Stimulated activated CD4-positive, alpha-beta T cell treated with anti-CD3 and anti-CD28 coated beads, Interleukin-15, amount 100 ng/mL, for 48 hours (primary cell): Measurements from ENCODE around the gene SCYL3.

Source experiments
- DNase-seq, 2 donors: peaks; one replicate each; pipeline ENCODE4 v3.0.0-alpha.2; 2020; ENCODE audit warnings: low read depth in 2 of 2

The SCYL3 gene

DNA sequence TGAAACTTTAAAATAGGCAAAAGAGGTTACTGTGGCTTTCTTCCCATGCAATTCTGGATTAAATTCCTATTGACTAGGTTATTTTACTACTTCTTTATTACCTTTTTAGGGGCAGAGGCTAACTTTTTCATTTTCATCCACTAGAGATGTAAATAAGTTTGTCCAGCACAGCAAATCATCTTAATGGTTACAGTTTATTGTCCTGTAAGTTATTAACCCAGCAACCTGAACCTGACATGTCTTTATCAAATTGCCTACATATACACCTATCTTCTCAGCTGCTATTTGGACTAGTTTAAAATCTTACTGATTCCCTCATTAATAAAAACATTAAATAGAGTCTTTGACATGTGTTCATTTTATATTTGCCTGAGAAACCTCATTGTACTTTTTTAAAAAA, 6.9 kb upstream of the SCYL3 start:
- DNase-seq = no peak

DNA sequence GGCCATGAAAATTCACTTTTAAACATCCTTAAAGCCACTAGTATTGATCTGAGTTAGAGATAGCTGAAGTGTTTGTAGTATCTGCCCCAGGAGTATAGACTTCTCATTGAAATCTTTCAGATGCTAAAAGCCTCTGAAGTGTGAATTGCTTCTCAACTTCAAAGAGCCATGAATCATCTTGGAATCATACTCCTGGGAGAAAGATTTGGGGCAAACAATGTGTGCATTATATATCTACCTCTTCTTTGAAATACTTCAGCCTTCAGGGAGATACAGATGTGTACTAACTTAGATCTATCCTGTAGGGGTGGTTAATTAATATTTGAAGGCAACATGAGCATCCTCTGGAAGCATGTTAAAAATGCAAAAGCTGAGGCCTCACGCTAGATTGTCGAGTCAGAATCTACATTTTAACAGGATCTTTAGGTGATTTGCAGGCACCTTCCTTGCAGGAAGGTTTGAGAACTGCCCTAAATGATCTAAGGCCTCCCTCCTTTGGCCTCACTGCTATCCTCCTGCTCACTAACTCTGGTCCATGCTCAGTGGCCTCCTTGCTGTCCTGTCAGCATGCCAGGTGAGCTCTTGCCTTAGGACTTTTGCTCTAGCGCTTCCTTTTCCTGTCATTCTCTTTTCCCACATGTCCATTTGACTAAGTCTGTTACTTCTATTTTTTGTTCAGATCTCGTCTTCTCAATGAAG, 6.0 kb upstream of the SCYL3 start:
- no peak for DNase-seq

DNA sequence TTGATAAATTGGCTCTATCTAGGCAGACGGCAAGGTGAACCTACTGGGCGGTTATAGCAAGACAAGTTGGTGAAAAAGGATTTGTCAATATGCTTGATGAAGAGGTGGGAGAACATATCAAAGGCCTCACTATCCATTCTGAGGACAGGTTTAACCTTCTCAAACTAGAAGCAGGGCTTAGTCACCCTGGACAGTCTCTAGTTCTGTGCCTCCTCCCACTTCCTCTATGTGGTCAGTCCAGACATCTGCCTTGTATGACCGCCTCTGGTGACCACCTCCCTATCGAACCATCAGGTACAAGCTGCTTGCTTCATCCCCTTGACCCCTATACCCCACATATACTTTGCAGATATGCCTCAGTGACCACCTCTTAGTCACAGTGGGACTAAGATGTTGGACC, 2.3 kb upstream of the SCYL3 start:
- DNase-seq = no peak

DNA sequence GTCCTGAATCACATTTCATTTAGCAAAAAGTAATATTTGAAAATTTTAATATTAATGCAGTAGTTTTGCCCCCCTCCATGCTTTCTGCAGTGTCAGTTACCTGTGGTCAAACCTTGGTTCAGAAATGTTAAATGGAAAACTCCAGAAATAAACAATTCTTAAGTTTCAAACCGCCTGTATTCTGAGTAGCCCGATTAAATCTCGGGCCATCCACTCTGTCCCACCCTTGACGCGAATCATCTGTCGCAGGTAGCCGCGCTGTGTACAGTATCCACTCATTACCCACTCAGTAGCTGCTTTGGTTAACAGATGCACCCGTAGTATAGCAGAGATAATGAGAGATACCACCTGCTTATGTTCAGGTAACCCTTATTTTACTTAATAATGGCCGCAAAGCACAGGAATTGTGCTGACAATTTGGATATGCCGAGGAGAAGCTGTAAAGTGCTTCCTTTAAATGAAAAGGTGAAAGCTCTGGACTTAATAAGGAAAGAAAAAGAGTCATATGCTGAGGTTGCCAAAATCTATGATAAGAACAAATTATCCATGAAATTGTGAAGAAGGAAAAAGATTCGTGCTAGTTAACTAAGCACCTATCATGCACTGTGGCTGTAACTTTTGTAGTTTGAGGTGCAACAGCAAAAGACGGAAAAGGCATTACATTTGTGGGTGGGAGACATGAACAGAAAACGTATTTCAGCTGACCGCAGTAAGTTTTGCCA, 889 bp upstream of the SCYL3 start:
- DNase-seq = no peak

DNA sequence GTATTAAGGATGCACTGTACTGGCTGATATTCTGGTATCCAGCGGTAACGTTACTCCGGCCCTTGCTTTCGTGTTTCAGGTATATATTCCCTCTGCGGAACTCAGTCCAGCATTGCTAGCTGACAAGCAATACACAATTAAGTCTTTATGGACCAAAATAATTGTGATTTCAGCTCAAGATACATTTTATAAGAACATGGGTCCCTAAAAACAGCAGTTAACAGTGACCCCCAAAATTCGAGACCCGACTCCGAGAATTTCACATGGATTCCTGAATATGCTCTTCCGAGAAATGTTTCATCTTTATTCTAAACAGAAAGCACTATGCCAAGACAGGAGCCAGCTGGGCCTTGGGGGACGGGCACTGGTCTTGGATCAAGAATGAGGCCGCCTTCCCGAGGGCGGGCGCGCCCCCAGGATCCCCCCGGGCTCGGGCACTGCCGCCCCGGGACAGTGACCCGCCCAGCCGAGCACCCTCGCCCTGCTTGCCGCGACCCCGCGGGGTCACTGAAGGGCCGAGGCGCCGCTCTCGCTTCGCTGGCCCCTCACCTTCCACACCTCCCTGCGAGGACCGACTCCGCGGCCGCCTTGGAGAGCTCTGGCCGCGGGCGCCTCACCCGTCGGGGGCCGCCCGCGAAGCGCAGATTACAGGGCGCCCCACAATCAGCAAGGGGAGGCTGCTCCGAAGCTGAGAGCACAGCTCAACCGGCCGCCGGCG, 610 bp downstream of the SCYL3 start:
- peak in 1 of 2 donors; percentile 7 for DNase-seq

DNA sequence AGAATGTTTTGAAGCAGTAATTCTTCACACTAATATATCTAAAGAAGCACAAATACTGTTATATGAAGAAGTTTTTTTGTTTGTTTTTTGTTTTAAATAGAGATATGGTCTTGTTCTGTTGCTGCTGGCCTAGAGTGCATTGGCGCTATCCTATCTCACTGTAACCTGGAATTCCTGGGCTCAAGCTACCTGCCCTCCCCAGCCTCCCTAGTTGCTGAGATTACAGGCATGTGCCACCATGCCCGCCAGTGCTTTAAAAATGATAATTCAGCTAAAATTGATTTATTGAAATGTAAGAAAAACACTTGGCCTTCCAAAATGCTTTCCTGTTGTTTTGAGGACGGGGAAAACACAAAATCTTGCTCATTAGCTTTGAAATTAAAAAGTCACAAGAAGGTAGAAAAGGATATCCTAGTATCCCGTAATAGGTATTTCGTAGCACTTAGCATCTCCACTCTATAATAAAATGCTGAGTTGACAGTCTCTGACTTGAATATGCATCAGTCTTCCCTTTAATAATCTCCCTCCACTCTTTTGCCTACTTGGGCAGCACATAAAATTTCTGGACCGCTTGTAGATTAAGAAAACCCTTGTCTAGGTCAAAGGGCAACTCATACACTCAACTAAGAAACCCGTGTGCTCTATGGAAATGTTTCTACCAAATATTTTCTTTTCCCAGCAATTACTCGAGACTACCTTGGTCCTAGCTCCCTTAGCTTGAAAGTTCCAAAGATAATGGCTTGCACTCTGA, 1.3 kb downstream of the SCYL3 start:
- no peak for DNase-seq

DNA sequence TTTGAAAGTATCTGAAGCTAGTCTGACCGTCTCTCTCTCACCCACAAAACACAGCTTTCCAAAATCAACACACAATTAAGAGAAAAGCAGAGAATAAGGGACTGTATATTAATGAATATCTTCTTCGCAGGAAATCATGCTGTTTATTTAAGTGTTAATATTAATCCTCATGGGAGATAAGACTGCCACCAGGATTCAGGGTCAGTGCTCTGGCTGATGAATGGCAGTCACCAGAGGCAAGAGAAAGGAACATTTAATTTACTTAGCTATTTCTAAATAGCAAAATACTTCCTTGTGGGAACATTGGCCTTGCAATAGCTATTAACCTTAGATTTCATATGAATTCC, 2.2 kb downstream of the SCYL3 start:
- no peak for DNase-seq

DNA sequence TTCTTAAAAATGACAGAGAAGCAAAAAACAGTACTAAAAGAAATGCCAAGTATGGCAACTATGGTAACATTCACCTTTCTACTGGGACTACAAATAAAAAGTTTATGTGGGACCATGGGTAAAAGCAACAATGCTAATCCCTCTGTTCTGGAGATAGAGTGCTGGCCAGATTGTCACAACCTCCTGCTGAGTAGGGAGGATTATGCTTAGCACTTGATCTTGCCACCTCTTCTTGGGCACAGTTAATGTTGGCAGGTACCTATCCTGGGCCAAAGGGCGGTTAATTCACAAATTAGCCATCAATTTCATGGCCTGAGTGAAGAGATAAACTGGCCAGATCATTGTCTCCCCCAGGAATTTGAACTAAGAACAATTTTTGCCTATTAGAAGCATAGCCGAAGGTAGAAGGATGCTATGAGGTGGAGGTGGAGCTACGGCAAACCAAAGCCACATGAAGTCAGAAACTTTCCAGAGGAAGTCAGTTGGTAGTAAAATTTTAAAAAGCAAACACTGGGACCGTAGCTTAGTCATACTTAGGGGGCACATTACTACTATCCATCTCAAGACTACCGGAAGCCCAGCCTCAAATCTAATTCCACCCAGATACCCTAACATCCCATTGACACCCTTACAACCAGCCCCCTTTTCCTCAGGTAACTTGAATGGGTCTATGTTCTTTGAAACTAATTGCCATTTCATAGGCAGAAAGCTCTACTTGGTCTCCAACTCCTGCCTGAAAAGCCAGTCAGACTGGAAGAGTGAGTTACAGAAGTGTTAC, 2.7 kb downstream of the SCYL3 start:
- DNase-seq = peak; percentile 8 to 16

DNA sequence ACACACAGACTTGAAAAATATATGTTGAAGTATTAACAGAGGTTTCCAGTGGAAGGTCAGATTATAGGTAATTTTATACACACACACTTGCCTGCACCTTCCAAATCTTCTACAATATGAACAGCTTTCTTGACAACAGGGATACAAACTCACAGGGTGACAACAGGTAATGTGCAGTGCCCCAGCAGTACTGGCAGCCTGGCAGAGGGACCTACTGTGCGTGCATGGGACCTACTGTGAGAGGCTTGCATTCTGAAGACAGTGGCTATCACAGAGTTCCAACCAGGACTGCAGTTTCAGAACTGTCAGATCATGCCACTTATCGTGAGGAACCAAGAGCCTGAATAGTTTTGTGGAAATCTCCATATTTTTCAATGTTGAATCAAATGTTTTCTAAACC, 3.8 kb downstream of the SCYL3 start:
- DNase-seq = no peak

DNA sequence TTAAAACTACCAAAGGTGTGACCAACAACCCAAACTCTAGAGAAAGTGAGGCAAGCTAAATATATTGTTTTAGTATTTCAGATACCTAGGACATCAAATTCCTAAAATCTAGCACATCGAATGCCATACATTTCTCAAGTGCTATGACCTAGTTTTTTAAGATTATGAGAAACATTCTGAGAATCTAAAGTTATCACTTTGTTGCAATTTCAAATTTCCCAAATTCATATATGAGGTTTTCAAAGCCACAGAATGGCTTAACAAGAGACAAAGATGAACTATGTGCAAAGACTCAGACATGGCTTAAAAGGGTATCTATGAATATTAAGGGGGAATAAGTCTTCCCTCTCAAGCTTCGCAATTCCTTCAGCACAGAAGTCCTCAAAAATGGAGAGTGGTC, 6.8 kb downstream of the SCYL3 start:
- no peak for DNase-seq

DNA sequence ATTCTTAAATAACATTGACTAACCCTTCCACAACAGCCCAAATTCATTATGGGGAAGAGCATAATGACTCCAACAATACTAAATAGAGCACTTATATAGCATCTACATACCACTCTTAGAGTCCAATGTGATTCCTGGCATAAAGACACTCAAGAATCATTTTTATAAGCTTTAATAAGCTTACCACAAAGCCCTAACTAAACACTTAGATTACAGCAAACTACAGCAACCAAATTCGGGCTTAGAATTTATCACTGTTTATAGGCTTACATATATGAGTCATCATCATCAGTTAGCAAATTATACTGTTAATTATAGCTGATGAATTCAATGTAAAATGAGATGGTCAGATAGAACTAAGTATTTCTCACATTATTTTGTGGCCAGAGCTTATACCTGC, 7.3 kb downstream of the SCYL3 start:
- DNase-seq = no peak

DNA sequence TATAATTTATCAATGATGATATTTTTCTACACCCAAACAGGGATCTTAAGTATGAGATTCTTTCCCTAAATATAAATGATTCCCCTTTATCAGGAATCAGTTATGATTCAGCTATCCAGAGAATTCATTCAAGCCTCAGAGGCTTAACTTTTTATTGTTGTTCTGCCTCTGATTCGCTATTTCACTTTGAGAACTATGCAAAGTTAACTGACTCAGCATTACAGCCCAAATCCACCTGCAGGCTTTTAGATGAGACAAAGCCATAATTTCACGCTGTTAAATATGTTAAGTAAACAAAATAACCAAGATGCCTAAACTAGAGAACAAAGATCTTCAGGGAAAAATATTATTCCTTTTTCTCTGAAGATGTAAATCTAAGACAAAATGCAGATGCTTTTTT, 8.5 kb downstream of the SCYL3 start:
- no peak for DNase-seq

DNA sequence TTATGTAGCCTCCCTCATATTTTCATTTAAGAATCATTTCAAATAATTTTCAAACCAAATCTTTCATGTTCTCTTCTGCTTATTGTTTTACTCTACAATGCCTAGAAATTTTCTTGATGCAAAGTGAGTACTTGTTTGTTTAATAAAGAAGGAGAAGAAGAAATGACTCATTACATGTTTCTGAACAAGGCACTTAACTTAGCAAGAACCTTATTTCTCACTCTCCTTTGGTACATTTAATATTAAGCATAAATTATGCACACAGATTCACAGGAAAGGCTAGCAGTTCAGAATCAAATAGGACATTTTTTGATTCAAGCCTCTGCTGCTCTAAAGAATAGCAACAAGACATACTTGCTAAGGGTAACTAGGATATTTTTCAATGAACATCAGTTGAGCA, 9.1 kb downstream of the SCYL3 start:
- no peak for DNase-seq

DNA sequence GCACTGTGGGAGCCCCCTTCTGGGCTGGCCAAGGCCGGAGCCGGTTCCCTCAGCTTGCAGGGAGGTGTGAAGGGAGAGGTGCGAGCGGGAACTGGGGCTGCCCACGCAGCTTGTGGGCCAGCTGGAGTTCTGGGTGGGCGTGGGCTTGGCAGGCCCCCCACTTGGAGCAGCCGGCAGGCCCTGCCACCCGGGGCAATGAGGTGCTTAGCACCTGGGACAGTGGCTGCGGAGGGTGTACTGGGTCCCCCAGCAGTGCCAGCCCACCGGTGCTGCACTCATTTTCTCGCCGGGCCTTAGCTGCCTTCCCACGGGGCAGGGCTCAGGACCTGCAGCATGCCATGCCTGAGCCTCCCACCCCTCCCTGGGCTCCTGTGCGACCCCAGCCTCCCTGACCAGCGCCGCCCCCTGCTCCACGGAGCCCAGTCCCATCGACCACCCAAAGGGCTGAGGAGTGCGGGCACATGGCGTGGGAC, 11.6 kb downstream of the SCYL3 start:
- no peak for DNase-seq

DNA sequence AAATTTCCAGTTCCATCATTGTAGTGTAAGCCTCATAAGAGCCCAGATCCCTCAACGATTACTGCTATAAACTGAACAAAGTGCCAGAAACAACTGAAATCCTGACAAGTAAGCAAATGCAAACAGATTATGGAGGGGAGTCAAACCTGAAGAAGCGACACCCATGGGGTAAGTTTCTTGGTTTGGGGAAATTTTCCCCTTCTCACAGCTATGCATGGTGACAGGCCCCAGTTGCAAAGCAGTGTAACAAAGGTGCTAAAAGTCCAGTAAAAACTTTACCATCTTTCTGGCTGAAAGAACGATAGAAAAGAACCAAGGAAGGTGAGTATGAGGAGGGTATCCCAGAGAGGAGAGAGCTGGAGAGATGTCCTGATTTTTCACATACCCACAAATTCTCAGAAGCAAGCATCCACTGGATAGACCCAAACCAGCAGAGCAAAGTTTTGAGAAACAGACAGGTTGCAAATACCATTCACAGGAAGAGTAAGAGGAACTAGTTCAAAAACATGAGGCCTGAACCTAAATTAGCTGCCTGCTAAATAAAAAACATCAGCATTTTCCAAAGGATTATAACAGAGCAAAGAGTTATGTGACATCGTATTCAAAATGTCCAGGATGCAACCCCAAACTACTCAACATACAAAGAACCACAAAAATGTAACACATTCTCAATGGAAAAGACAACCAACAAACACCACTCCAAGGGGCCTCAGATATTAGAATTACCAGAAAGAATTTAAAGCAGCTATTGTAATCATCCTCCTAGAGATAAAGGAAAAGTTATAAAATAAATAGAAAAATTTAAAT, 14.5 kb downstream of the SCYL3 start:
- DNase-seq = no peak

DNA sequence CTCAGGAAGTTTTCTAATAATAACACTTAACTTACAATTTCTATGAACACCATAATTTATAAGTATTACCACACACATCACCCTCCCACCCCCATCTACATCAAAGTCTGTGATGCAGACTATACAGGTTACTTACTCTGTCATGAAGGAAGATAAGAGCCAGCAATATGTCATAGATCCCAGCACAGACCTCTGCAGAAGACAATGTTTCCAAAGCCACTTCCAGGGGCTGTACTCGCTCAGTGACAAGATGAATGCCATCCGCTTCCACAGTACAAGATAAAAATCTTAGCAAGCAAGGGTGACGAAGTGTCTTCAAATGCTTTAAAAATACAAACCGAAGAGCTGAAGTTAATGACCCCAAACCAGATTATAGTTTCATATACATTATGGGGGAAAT, 15.2 kb downstream of the SCYL3 start:
- no peak for DNase-seq

DNA sequence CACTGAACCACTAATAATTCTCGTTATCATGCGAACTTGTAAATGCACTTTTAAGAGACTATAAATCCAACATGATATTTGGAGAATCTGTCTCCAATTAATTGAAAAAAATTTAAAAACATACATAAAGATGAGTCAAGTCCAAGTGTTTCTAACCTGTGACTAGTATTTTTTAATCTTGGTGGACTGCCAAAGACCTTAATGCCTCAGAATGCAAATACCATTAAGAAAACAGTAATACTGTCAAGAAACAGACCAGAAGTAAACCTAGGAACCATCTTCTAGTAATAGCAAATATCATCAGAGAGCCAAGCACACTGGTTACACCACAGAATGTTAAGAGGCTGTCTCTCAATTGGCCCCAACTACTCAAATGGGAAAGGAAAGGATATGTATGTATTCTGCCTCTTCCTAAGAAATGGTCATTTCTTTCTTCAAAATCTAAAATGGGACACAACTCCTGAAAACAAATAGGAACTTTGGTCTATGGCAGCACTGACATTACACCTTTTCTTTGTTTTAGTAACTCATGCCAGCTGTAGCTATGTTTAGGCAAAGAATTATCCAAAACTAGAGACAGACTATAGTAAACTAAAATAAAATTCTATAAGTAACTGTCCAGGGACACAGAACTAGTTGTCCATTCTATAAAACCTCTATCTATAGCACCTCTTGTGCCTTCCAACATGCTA, 15.8 kb downstream of the SCYL3 start:
- DNase-seq = no peak

DNA sequence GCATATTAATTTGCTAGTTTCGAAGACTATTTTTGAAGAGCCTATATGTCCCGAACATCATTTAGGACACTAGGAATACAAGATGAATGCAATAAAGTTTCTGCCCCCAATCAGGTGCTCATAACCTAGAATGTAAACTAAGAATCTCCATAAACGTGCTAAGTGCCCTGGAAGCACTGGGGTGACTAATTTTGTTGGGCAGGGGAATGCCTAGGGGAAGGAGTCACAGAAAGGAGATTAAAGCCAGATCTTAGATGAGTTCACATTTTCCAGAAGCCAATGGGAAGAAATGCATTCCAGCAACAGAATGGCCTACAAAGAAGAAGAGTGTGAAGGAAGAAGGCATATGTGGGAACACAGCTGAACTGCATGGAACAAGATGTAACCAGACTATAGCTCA, 19.5 kb downstream of the SCYL3 start:
- DNase-seq = no peak

DNA sequence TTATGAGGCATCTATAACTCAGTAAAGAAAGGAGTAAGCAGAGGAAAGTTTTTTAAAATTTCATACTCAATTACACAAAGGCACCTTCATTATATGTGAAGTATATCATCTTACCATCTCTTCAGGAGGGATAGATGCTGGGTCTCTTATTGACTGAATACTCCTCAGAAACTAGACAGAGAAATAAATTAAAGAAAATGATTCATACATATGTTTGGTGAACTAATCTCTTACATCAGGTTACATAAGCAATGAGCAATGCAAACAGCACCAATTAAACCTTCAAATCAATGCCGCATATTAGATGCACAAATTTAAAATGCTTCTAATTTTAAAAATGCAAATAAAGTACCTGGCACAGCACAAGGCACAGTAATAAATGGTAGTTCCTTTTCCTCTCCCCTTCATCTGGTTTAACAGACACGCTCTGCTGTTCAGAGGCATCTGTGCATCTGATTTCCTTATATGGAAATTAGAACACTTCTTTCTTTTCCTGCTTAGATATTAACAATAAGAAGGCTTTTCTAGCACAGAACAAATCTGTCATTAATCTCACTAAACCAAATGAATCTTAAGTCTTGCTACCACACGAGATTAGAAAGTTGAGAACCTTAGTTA, 20.0 kb downstream of the SCYL3 start:
- DNase-seq = no peak

DNA sequence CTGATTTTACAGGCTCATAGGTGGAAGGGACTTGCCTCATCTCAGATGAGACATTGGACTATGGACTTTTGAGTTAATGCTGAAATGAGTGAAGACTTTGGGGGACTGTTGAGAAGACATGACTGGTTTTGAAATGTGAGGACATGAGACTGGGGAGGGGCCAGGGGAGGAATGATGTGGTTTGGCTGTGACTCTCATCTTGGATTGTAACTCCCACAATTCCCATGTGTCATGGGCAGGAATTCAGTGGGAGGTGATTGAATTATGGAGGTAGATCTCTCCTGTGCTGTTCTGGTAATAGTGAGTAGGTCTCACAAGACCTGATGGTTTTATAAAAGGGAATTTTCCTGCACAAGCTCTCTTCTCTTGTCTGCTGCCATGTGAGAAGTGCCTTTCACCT, 20.8 kb downstream of the SCYL3 start:
- no peak for DNase-seq
